ENCODE results near the gene PDE4C.

The PDE4C gene

GRCh38 chr19:18230941-18231734 lies 4.9 kb upstream of the PDE4C start:
- no peak for TF ChIP-seq CTCF (IDR thresholded peaks at IDR 0.05; ENCODE audit: borderline replicate concordance, control extremely low read depth, extremely low read depth, insufficient read depth, missing control alignments)
- DNase-seq (ENCODE audit: low spot score) = no peak
- in situ Hi-C loops (cut with MboI; ENCODE audit: low sequenced_read_pairs, unreplicated experiment) = no loop called here

- in situ Hi-C loops (cut with MboI; ENCODE audit: low sequenced_read_pairs, unreplicated experiment) = no loop called here
- TF ChIP-seq CTCF (IDR thresholded peaks at IDR 0.05; ENCODE audit: borderline replicate concordance, control extremely low read depth, extremely low read depth, insufficient read depth, missing control alignments) = no peak
- no peak for DNase-seq (ENCODE audit: low spot score)
These were observed 3.7 kb upstream of the PDE4C start for GRCh38 chr19:18229915-18230314.

DNA sequence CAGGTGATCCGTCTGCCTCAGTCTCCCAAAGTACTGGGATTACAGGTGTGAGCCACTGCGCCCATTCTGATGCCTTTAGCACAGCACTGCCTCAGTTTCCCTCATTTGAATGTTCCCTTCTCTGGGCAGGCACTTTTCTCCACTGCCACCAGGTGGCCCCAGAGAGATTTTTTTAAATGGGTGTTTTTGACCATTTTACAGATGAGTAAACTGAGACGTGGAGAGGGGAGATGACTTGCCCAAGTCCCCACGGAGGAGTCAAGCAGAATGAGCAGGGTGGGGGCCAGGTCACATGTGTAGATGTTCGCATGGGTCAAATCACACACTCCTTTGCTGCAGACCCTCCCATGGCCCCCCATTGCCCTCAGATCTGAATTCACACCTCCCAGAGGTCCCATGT lies 3.2 kb upstream of the PDE4C start:
- TF ChIP-seq CTCF (IDR thresholded peaks at IDR 0.05; ENCODE audit: borderline replicate concordance, control extremely low read depth, extremely low read depth, insufficient read depth, missing control alignments) = peak; percentile 42
- in situ Hi-C loops (cut with MboI; ENCODE audit: low sequenced_read_pairs, unreplicated experiment) = no loop called here
- no peak for DNase-seq (ENCODE audit: low spot score)

- in situ Hi-C loops (cut with MboI; ENCODE audit: low sequenced_read_pairs, unreplicated experiment) = no loop called here
- TF ChIP-seq CTCF (IDR thresholded peaks at IDR 0.05; ENCODE audit: borderline replicate concordance, control extremely low read depth, extremely low read depth, insufficient read depth, missing control alignments) = no peak
- DNase-seq (ENCODE audit: low spot score) = no peak
These were observed 1.6 kb upstream of the PDE4C start for GRCh38 chr19:18227781-18228271.

GRCh38 chr19:18226956-18227780 lies 930 bp upstream of the PDE4C start:
- in situ Hi-C loops (cut with MboI; ENCODE audit: low sequenced_read_pairs, unreplicated experiment) = no loop called here
- DNase-seq (ENCODE audit: low spot score) = peak; percentile 63
- TF ChIP-seq CTCF (IDR thresholded peaks at IDR 0.05; ENCODE audit: borderline replicate concordance, control extremely low read depth, extremely low read depth, insufficient read depth, missing control alignments) = no peak

DNA sequence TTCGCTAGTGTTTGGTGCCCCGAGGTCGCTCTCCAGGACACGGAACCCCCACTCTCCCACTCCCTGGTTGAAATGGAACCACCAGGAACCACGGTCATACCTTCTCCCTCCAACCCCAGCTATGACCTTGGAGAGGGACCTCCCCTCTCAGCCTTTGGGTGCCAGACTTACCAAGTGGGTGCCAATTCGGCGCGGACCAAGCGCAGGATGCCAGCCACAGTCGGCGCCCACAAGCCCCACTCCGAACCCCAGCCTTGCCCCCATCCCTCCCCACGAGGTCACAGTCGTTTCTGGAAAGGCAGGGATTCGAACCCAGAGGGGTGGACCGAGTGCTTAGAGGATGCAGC lies 910 bp downstream of the PDE4C start:
- in situ Hi-C loops (cut with MboI; ENCODE audit: low sequenced_read_pairs, unreplicated experiment) = no loop called here
- no peak for DNase-seq (ENCODE audit: low spot score)
- no peak for TF ChIP-seq CTCF (IDR thresholded peaks at IDR 0.05; ENCODE audit: borderline replicate concordance, control extremely low read depth, extremely low read depth, insufficient read depth, missing control alignments)
